Stomach (tissue), 9 donors: ENCODE data around the gene KRT38. TPM values are rescaled to one million over a fixed set of nuclear protein-coding genes. Genes with fewer than 3 reads are reported as not detected.

Experiments
- DNase-seq, 2 donors: peaks; one replicate each; pipeline versions ENCODE4 v3.0.0 to v3.0.0-alpha.2; 2013 to 2019
- H3K27ac ChIP-seq, 5 donors: fragments of 200-600 bp in 4 of 5; sonication (generic) in 4 of 5; one replicate each; pipeline ENCODE4 v1.5.1; 2013 to 2019; ENCODE audit warnings: mild to moderate bottlenecking in 1 of 5, moderate library complexity in 1 of 5
- H3K27me3 ChIP-seq, 3 donors: fragments of 200-600 bp; sonication (generic); one replicate each; pipeline ENCODE4 v1.5.1; 2017 to 2019; ENCODE audit warnings: mixed run types in 1 of 3
- H3K36me3 ChIP-seq, 4 donors: fragments of 200-600 bp; sonication (generic); 1 replicate in 3 of 4; 2 replicates in 1 of 4; pipeline ENCODE4 v1.5.1; 2016 to 2019
- H3K4me1 ChIP-seq, 4 donors: fragments of 200-600 bp; sonication (generic); one replicate each; pipeline ENCODE4 v1.5.1; 2016 to 2019
- H3K4me3 ChIP-seq, 4 donors: fragments of 200-600 bp; sonication (generic) in 3 of 4; one replicate each; pipeline ENCODE4 v1.5.1; 2016 to 2019; ENCODE audit warnings: mild to moderate bottlenecking in 1 of 4
- H3K9me3 ChIP-seq, 4 donors: fragments of 200-600 bp; sonication (generic); one replicate each; pipeline ENCODE4 v1.5.1; 2016 to 2019
- EP300 ChIP-seq: sonication (generic); formaldehyde crosslinking; IDR thresholded peaks from one replicate; pipeline ENCODE4 v1.6.1; 2017; ENCODE audit warnings: antibody characterized with exemption
- POLR2A ChIP-seq, 4 donors: fragments of 450-650 bp; IDR thresholded peaks; one replicate each; pipeline ENCODE4 v1.6.1; 2016; ENCODE audit warnings: antibody characterized with exemption in 4 of 4, control low read depth in 2 of 4, mild to moderate bottlenecking in 1 of 4, moderate library complexity in 1 of 4
- POLR2AphosphoS5 ChIP-seq, 3 donors: sonication (generic); formaldehyde crosslinking; IDR thresholded peaks; one replicate each; pipeline ENCODE4 v1.6.1; 2016; ENCODE audit warnings: antibody characterized with exemption in 3 of 3
- WGBS, 5 donors: extraction: QIAGEN DNeasy Blood & Tissue Kit in 3 of 5; methylation state at CpG; one replicate each; pipeline versions ENCODE4 v1.1.5 to v1.1.7; 2013 to 2018; 5-methylcytosine and 5-hydroxymethylcytosine counted together
- intact Hi-C: fragments of 100-400 bp; cut with DNase I; formaldehyde crosslinking; loops from one replicate; pipeline ENCODE4 v1.15.1; 2023; ENCODE audit warnings: low total_unique reads
- polyA plus RNA-seq, 3 donors: library from polyadenylated mRNA; stranded (reverse); fragments of 200-250 nt; gene quantifications; one replicate each; pipeline ENCODE4 v1.2.3, GENCODE V29; 2013
- total RNA-seq, 5 donors: library from RNA; depleted of rRNA; stranded (reverse); fragments of >200 nt; gene quantifications; one replicate each; pipeline versions ENCODE4 v1.1.0 to v1.2.3, GENCODE V29; 2014 to 2016
- TF ChIP-seq, protein P1 (sequence below), 7 experiments: fragments of 450-650 bp in 4 of 7; fragments of 200-600 bp in 3 of 7; sonication (generic) in 3 of 7; IDR thresholded peaks; one replicate each; pipeline ENCODE4 v1.5.1; 2016 to 2019; ENCODE audit warnings: antibody characterized with exemption in 7 of 7, control low read depth in 2 of 7, mild to moderate bottlenecking in 1 of 7
- donor health status: healthy with polysubstance abuse.
- donor health status: Bipolar disorder and iron deficiency.
- donor health status: healthy.

KRT38 gene
- total and polyA plus RNA-seq, 8 donors, result not detected

- Histone ChIP-seq H3K4me1 (peaks cover 0 to 17% (median 3%) of the 10 kb centered on the region in 4 donors), H3K27ac (no peak overlapping the region), H3K36me3 (no peaks in the 10 kb centered on the region), H3K4me3 (no peak overlapping the region), H3K27me3 (no peaks in the 10 kb centered on the region), H3K9me3 (no peaks in the 10 kb centered on the region)
- TF ChIP-seq POLR2A (IDR thresholded peaks at IDR 0.05) (no peak), POLR2AphosphoS5 (IDR thresholded peaks at IDR 0.05) (no peak), EP300 (no peak)
- TF ChIP-seq, protein P1, sequence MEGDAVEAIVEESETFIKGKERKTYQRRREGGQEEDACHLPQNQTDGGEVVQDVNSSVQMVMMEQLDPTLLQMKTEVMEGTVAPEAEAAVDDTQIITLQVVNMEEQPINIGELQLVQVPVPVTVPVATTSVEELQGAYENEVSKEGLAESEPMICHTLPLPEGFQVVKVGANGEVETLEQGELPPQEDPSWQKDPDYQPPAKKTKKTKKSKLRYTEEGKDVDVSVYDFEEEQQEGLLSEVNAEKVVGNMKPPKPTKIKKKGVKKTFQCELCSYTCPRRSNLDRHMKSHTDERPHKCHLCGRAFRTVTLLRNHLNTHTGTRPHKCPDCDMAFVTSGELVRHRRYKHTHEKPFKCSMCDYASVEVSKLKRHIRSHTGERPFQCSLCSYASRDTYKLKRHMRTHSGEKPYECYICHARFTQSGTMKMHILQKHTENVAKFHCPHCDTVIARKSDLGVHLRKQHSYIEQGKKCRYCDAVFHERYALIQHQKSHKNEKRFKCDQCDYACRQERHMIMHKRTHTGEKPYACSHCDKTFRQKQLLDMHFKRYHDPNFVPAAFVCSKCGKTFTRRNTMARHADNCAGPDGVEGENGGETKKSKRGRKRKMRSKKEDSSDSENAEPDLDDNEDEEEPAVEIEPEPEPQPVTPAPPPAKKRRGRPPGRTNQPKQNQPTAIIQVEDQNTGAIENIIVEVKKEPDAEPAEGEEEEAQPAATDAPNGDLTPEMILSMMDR (IDR thresholded peaks at IDR 0.05), result no peak
- intact Hi-C loops, result no loop called here
- WGBS, 5 donors, result 77 to 91% (median 80%) methylated on average over 9 of the region's 9 CpGs
- no peak for DNase-seq
Observed at GRCh38 chr17:41421116-41421515, 19.7 kb downstream of the KRT38 start.

GRCh38 chr17:41420134-41420533 is 20.6 kb downstream of the KRT38 start:
- intact Hi-C loops, result no loop called here

GRCh38 chr17:41419716-41420115 is 21.1 kb downstream of the KRT38 start:
- DNase-seq, result no peak
- H3K27ac ChIP-seq, result no peak overlapping the region
- WGBS, 5 donors, result 87 to 97% (median 95%) methylated on average over 4 of the region's 4 CpGs
- H3K4me3 ChIP-seq, result no peak overlapping the region
- H3K36me3 ChIP-seq, result no peaks in the 10 kb centered on the region
- H3K27me3 ChIP-seq, result no peaks in the 10 kb centered on the region
- H3K4me1 ChIP-seq, result peaks cover 0 to 20% (median 5%) of the 10 kb centered on the region in 4 donors
- TF ChIP-seq POLR2AphosphoS5 (IDR thresholded peaks at IDR 0.05) (no peak), POLR2A (IDR thresholded peaks at IDR 0.05) (no peak), EP300 (no peak)
- TF ChIP-seq, protein P1 (IDR thresholded peaks at IDR 0.05), result no peak
- intact Hi-C loops, result no loop called here
- H3K9me3 ChIP-seq, result no peaks in the 10 kb centered on the region

More at GRCh38 chr17:41420134-41420533, 20.6 kb downstream of the KRT38 start:
- Histone ChIP-seq H3K36me3 (no peaks in the 10 kb centered on the region), H3K4me1 (peaks cover 0 to 20% (median 5%) of the 10 kb centered on the region in 4 donors), H3K9me3 (no peaks in the 10 kb centered on the region), H3K27ac (no peak overlapping the region), H3K27me3 (no peaks in the 10 kb centered on the region), H3K4me3 (no peak overlapping the region)
- DNase-seq, result no peak
- WGBS, 5 donors, result 64 to 90% (median 88%) methylated on average over 4 of the region's 4 CpGs
- no peak for TF ChIP-seq EP300
- TF ChIP-seq, protein P1 (IDR thresholded peaks at IDR 0.05), result no peak
- no peak for TF ChIP-seq POLR2AphosphoS5 (IDR thresholded peaks at IDR 0.05)
- no peak for TF ChIP-seq POLR2A (IDR thresholded peaks at IDR 0.05)

DNA sequence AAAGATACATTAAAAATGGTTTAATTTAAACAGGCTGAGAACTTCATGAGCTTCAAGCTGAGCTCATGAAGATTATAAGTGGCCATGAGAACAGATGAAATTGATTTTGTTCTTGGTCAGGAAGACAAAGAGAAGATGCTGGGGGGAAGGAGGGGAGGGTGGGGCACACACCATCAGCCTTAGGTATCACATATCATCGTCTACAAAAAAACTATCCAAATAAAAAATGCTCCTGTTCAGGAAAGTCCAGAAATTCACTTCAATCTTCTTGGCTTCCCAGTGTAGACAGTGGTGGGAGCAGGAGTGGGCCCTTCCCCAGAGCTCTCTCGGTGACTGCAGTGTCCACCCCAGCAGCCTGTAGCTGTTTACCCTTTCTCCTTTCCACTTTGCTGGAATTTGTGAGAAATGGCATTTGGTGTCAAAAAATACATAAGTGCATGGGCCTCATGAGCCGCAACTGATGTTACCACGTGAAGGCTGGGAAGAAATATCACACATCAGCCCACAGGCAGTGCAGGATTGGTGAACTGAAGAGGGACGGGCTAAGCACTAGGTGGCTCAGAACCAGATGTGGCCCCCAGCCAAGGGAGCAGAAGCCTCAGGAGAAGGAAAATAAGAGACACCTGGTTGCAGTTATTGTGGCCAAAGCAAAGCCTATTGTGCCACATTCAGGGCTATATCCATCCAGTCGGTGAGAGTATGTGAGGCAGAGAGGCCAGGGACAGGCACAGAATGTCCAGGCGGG is 22.5 kb downstream of the KRT38 start:
- no peak for TF ChIP-seq EP300
- no peak for TF ChIP-seq POLR2AphosphoS5 (IDR thresholded peaks at IDR 0.05)
- no peak for TF ChIP-seq POLR2A (IDR thresholded peaks at IDR 0.05)
- TF ChIP-seq, protein P1 (IDR thresholded peaks at IDR 0.05), result no peak
- intact Hi-C loops, result no loop called here
- Histone ChIP-seq H3K9me3 (no peaks in the 10 kb centered on the region), H3K27me3 (no peaks in the 10 kb centered on the region), H3K36me3 (no peaks in the 10 kb centered on the region), H3K4me3 (no peak overlapping the region), H3K4me1 (peaks cover 0 to 20% (median 5%) of the 10 kb centered on the region in 4 donors), H3K27ac (no peak overlapping the region)
- DNase-seq, result no peak
- WGBS, 5 donors, result 82 to 92% (median 89%) methylated on average over 7 of the region's 7 CpGs
